PC-3 (cell line): ENCODE data around the gene SLC30A10. TPM values are rescaled to one million over a fixed set of nuclear protein-coding genes. Genes with fewer than 3 reads are reported as not detected.

Experiments
- ATAC-seq: fragments of 200-7000 bp; cut with Tn5 transposase; 2 replicates; pipeline ENCODE4 v1.9.1; 2020; ENCODE audit warnings: mild to moderate bottlenecking, moderate library complexity
- BruUV-seq: library from RNA; stranded (reverse); fragments of 400-500 nt; replicated peaks from 2 replicates; lab custom pipeline; 2021; lab: Mats Ljungman, UMichigan
- CTCF ChIA-PET: fragments of 300-600 bp; sonication (Branson Sonifier 250); formaldehyde crosslinking; loops from one replicate; lab custom pipeline; 2022; ENCODE audit warnings: antibody characterized with exemption; lab: Charles Lee
- POLR2A ChIA-PET: fragments of 300-600 bp; sonication (Branson Sonifier 250); formaldehyde crosslinking; loops from one replicate; lab custom pipeline; 2022; ENCODE audit warnings: antibody characterized with exemption; ENCODE audit not compliant: unreplicated experiment; lab: Charles Lee
- DNase-seq: peaks from one replicate; pipeline ENCODE4 v3.0.0-alpha.2; 2015
- H2AFZ ChIP-seq: fragments of 300-600 bp; sonication (generic); 2 replicates; pipeline ENCODE4 v1.6.0; 2016; ENCODE audit warnings: antibody characterized with exemption, low read length
- H3F3A ChIP-seq: fragments of 300-600 bp; sonication (generic); one replicate; pipeline ENCODE4 v1.6.0; 2017; ENCODE audit warnings: antibody characterized with exemption, low read length, control low read depth, mild to moderate bottlenecking; ENCODE audit not compliant: unreplicated experiment
- H3K27ac ChIP-seq: fragments of 300-600 bp; sonication (generic); 2 replicates; pipeline ENCODE4 v1.5.1; 2016; ENCODE audit warnings: mild to moderate bottlenecking, low read length
- H3K27me3 ChIP-seq: fragments of 300-600 bp; sonication (generic); 2 replicates; pipeline ENCODE4 v1.6.1; 2016; ENCODE audit warnings: low read length, mixed read lengths
- H3K36me3 ChIP-seq: fragments of 300-600 bp; sonication (generic); 2 replicates; pipeline ENCODE4 v1.6.1; 2016; ENCODE audit warnings: low read depth, mixed run types, low read length, mixed read lengths
- H3K4me1 ChIP-seq: fragments of 300-600 bp; sonication (generic); 2 replicates; pipeline ENCODE4 v1.5.1; 2016; ENCODE audit warnings: low read length; ENCODE audit not compliant: insufficient read depth
- H3K4me2 ChIP-seq: fragments of 300-600 bp; sonication (generic); 2 replicates; pipeline ENCODE4 v1.6.0; 2016; ENCODE audit warnings: low read length
- H3K4me3 ChIP-seq: fragments of 300-600 bp; sonication (generic); 2 replicates; pipeline ENCODE4 v1.5.1; 2016; ENCODE audit warnings: mild to moderate bottlenecking, low read length, mixed read lengths
- H3K79me2 ChIP-seq: fragments of 300-600 bp; sonication (generic); 2 replicates; pipeline ENCODE4 v1.6.1; 2017; ENCODE audit warnings: low read length, mixed read lengths
- H3K9ac ChIP-seq: fragments of 300-600 bp; sonication (generic); 2 replicates; pipeline ENCODE4 v1.6.0; 2016; ENCODE audit warnings: mild to moderate bottlenecking, low read length
- H3K9me2 ChIP-seq: fragments of 300-600 bp; sonication (generic); replicated peaks from 2 replicates; pipeline ENCODE4 v1.6.1; 2016; ENCODE audit warnings: mixed run types, low read length, mixed read lengths
- H3K9me3 ChIP-seq: fragments of 300-600 bp; sonication (generic); 2 replicates; pipeline ENCODE4 v1.6.1; 2016; ENCODE audit warnings: low read length, mixed read lengths
- H4K20me1 ChIP-seq: fragments of 300-600 bp; sonication (generic); 2 replicates; pipeline ENCODE4 v1.6.1; 2016; ENCODE audit warnings: low read length, mixed read lengths
- CTCF ChIP-seq: fragments of 300-600 bp; sonication (generic); conservative IDR thresholded peaks from 2 replicates; pipeline ENCODE4 v1.5.1; 2017; ENCODE audit warnings: antibody characterized with exemption, low read depth, mild to moderate bottlenecking, low read length
- EZH2 ChIP-seq: fragments of 300-600 bp; sonication (generic); IDR thresholded peaks from one replicate; pipeline ENCODE4 v1.6.1; 2017; ENCODE audit warnings: antibody characterized with exemption, mild to moderate bottlenecking, low read length; ENCODE audit not compliant: unreplicated experiment
- EZH2phosphoT487 ChIP-seq: fragments of 300-600 bp; sonication (generic); IDR thresholded peaks from 2 replicates; pipeline ENCODE4 v1.6.1; 2018; ENCODE audit warnings: mild to moderate bottlenecking, antibody characterized with exemption, low read length, borderline replicate concordance
- intact Hi-C: fragments of 100-400 bp; cut with micrococcal nuclease; formaldehyde crosslinking; loops from 2 replicates; pipeline ENCODE4 v1.9.0; 2023
- total RNA-seq: library from RNA; depleted of rRNA; stranded (reverse); fragments of >200 nt; gene quantifications from 2 replicates; pipeline ENCODE4 v1.2.3, GENCODE V29; 2014

The SLC30A10 gene
- total RNA-seq, 1 experiment from 2014 or later: not detected

GRCh38 chr1:219909476-219909875, 18.9 kb downstream of the SLC30A10 start:
- H3K36me3 ChIP-seq: no peaks in the 10 kb centered on the region
- BruUV-seq: no TSS peak
- H3K4me3 ChIP-seq: no peak overlapping the region
- no peaks in the 10 kb centered on the region for H3K9me2 ChIP-seq
- H3K4me1 ChIP-seq: peaks cover 9% of the 10 kb centered on the region; the same call in 1 of the 2 replicates
- no peaks in the 10 kb centered on the region for H3K79me2 ChIP-seq
- no peaks in the 10 kb centered on the region for H4K20me1 ChIP-seq
- intact Hi-C loops: no loop called here
- CTCF ChIA-PET: no interaction called here
- ATAC-seq (no peak), DNase-seq (no peak)
- H3F3A ChIP-seq: no peaks in the 10 kb centered on the region
- H3K4me2 ChIP-seq: no peak overlapping the region
- H3K9me3 ChIP-seq: no peaks in the 10 kb centered on the region
- H2AFZ ChIP-seq: no peak overlapping the region
- H3K27ac ChIP-seq: no peak overlapping the region
- no peak overlapping the region for H3K9ac ChIP-seq
- POLR2A ChIA-PET: no interaction called here
- no peaks in the 10 kb centered on the region for H3K27me3 ChIP-seq
- TF ChIP-seq CTCF: no peak
- TF ChIP-seq EZH2phosphoT487: no peak
- no peak for TF ChIP-seq EZH2

GRCh38 chr1:219908170-219908569, 20.2 kb downstream of the SLC30A10 start:
- ATAC-seq (no peak), DNase-seq (no peak)
- ChIA-PET POLR2A (no interaction called here), CTCF (no interaction called here)
- no peak overlapping the region for H3K27ac ChIP-seq
- TF ChIP-seq EZH2 (no peak), EZH2phosphoT487 (no peak), CTCF (no peak)
- peaks cover 9% of the 10 kb centered on the region; the same call in 1 of the 2 replicates for H3K4me1 ChIP-seq
- H3K79me2 ChIP-seq: no peaks in the 10 kb centered on the region
- peaks cover 7% of the 10 kb centered on the region; the same call in 1 of the 2 replicates for H3K27me3 ChIP-seq
- intact Hi-C loops: no loop called here
- no peaks in the 10 kb centered on the region for H4K20me1 ChIP-seq
- H3K4me3 ChIP-seq: no peak overlapping the region
- no peak overlapping the region for H3K4me2 ChIP-seq
- H2AFZ ChIP-seq: no peak overlapping the region
- no peaks in the 10 kb centered on the region for H3K9me2 ChIP-seq
- H3K9ac ChIP-seq: no peak overlapping the region
- no peaks in the 10 kb centered on the region for H3K9me3 ChIP-seq
- H3F3A ChIP-seq: no peaks in the 10 kb centered on the region
- BruUV-seq: no TSS peak
- no peaks in the 10 kb centered on the region for H3K36me3 ChIP-seq

- ChIA-PET POLR2A (no interaction called here), CTCF (no interaction called here)
- H3K79me2 ChIP-seq: no peaks in the 10 kb centered on the region
- intact Hi-C loops: no loop called here
- peaks cover 9% of the 10 kb centered on the region; the same call in 1 of the 2 replicates for H3K27me3 ChIP-seq
- H2AFZ ChIP-seq: no peak overlapping the region
- no peak for TF ChIP-seq EZH2phosphoT487
- no peak for TF ChIP-seq EZH2
- no peak for TF ChIP-seq CTCF
- H3F3A ChIP-seq: no peaks in the 10 kb centered on the region
- no peaks in the 10 kb centered on the region for H4K20me1 ChIP-seq
- DNase-seq (no peak), ATAC-seq (no peak)
- no peak overlapping the region for H3K27ac ChIP-seq
- H3K4me1 ChIP-seq: peaks cover 9% of the 10 kb centered on the region; the same call in 1 of the 2 replicates
- H3K4me2 ChIP-seq: no peak overlapping the region
- no peaks in the 10 kb centered on the region for H3K36me3 ChIP-seq
- H3K9ac ChIP-seq: no peak overlapping the region
- no peak overlapping the region for H3K4me3 ChIP-seq
- no TSS peak for BruUV-seq
- H3K9me2 ChIP-seq: no peaks in the 10 kb centered on the region
- no peaks in the 10 kb centered on the region for H3K9me3 ChIP-seq
These were observed 20.6 kb downstream of the SLC30A10 start for GRCh38 chr1:219907772-219908070.
